ENCODE measurements around the gene TMEM72. TPM values are rescaled to one million over a fixed set of nuclear protein-coding genes. Genes with fewer than 3 reads are reported as not detected.

TMEM72 gene
- total and polyA plus RNA-seq, 2 of the 13 experiments (the other 11 are each of a cell fraction or from before 2014, with no cell fraction given): 0.04 TPM; not detected in 1

- 0 out of 2 replicates have a peak, but pooled peaks have one; percentile 34 for TF ChIP-seq ZNF318 (CRISPR knock-in tag; IDR thresholded peaks at IDR 0.05)
- no peak for TF ChIP-seq MTF2 (CRISPR knock-in tag; IDR thresholded peaks at IDR 0.05; ENCODE audit: borderline replicate concordance)
- no peak for TF ChIP-seq EZH2 (conservative IDR thresholded peaks at IDR 0.05; ENCODE audit: low read depth, low read length)
- TF ChIP-seq ZBTB37 (CRISPR knock-in tag; IDR thresholded peaks at IDR 0.05): no peak
- no peak for TF ChIP-seq SYNCRIP (IDR thresholded peaks at IDR 0.05; ENCODE audit: insufficient read depth, low read depth, low read length)
- TF ChIP-seq SIX1 (CRISPR knock-in tag; IDR thresholded peaks at IDR 0.05; ENCODE audit: borderline replicate concordance): no peak
- TF ChIP-seq ZKSCAN8 (CRISPR knock-in tag; IDR thresholded peaks at IDR 0.05; ENCODE audit: borderline replicate concordance): no peak
- no peak for TF ChIP-seq ZFP1 (CRISPR knock-in tag; IDR thresholded peaks at IDR 0.05)
- TF ChIP-seq ADNP (CRISPR knock-in tag; IDR thresholded peaks at IDR 0.05): no peak
- no peak; the same call in 1 of the 2 replicates for TF ChIP-seq JDP2 (CRISPR knock-in tag; IDR thresholded peaks at IDR 0.05; ENCODE audit: borderline replicate concordance)
- no peak for TF ChIP-seq ZNF3 (CRISPR knock-in tag; IDR thresholded peaks at IDR 0.05)
- no peak for TF ChIP-seq CAMTA2 (CRISPR knock-in tag; IDR thresholded peaks at IDR 0.05; ENCODE audit: borderline replicate concordance)
- no peak for TF ChIP-seq IRF9 (CRISPR knock-in tag; IDR thresholded peaks at IDR 0.05; ENCODE audit: borderline replicate concordance)
- no peak; the same call in 1 of the 2 replicates for TF ChIP-seq ZNF331 (CRISPR knock-in tag; IDR thresholded peaks at IDR 0.05)
- 0 out of 2 replicates have a peak, but pooled peaks have one; percentile 52 for TF ChIP-seq AHR (CRISPR knock-in tag; IDR thresholded peaks at IDR 0.05)
- TF ChIP-seq RFX3 (CRISPR knock-in tag; IDR thresholded peaks at IDR 0.05): no peak
- no peak for TF ChIP-seq ZSCAN21 (CRISPR knock-in tag; IDR thresholded peaks at IDR 0.05; ENCODE audit: borderline replicate concordance)
- TF ChIP-seq HNRNPUL1 (IDR thresholded peaks at IDR 0.05; ENCODE audit: low read depth, low read length): no peak
- TF ChIP-seq DNMT3B (CRISPR knock-in tag; conservative IDR thresholded peaks at IDR 0.05): no peak
- TF ChIP-seq NRL (CRISPR knock-in tag; IDR thresholded peaks at IDR 0.05; ENCODE audit: borderline replicate concordance): peak; percentile 65
Observed at GRCh38 chr10:44959247-44960087, 48.3 kb downstream of the TMEM72 start, which contains the start of gene RASSF4 (continued).
